ENCODE data around the gene NTNG1. TPM values are rescaled to one million over a fixed set of nuclear protein-coding genes. Genes with fewer than 3 reads are reported as not detected.

Gene NTNG1
- total and polyA plus RNA-seq, 9 donors, result 0.28 to 9.1 (median 0.97) TPM

DNA sequence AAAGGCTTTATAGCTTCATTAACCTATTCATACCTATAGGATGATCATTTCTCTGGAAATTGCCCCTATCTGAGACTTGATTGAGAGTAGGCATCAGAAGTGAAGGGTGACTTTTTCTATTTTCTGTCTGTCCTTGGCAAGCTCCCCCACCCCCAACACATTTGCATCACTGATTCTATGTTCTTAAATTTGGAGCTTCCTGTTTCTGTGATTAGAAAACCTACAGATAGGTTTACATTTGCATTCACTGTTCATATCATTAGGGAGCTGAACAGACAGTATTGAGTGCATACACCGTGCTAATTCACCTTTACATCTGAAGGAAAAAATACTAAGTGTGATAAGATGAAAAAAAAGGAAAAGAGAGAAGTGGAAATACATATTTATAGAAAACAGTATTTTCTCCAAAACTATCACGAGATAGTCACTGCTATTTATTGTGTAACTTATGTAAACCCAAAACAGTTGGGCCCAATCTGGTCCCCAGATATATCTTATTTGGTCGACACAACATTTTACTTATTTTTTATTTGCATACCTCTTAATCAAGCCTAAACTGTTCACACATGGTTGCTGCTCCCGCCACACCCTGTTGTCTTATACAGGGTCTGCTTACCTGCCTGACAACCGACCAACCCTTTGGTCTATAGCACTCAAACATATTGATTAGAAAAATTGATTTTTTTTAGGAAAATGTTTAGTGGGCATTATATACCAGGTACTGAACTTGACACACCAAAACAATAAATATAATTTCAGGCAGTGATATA, 218.8 kb downstream of the NTNG1 start:
- no peak overlapping the region for H3K4me3 ChIP-seq
- DNase-seq, result no peak
- no peak overlapping the region for H3K27ac ChIP-seq
- no peaks in the 10 kb centered on the region for H3K36me3 ChIP-seq
- no peaks in the 10 kb centered on the region for H3K9me3 ChIP-seq
- 42 to 69% (median 56%) methylated on average over 5 of the region's 5 CpGs for WGBS, 3 donors
- intact Hi-C loops (cut with DNase I), result loop anchor here in 1 of 4 donors (5.0 kb wide), 1 partner anchor 473 kb away; no protein-coding TSS in a partner anchor
- H3K27me3 ChIP-seq, result no peaks in the 10 kb centered on the region
- TF ChIP-seq EP300 (IDR thresholded peaks at IDR 0.05) (no peak), POLR2A (IDR thresholded peaks at IDR 0.05) (no peak), CTCF (IDR thresholded peaks at IDR 0.05) (no peak)
- H3K4me1 ChIP-seq (ENCODE audit: insufficient read depth), result no peaks in the 10 kb centered on the region

- Histone ChIP-seq H3K9me3 (no peaks in the 10 kb centered on the region), H3K27ac (no peak overlapping the region), H3K4me3 (no peak overlapping the region), H3K27me3 (no peaks in the 10 kb centered on the region), H3K36me3 (no peaks in the 10 kb centered on the region), H3K4me1 (ENCODE audit: insufficient read depth) (no peaks in the 10 kb centered on the region)
- no peak for DNase-seq
- no peak for TF ChIP-seq CTCF (IDR thresholded peaks at IDR 0.05)
- TF ChIP-seq POLR2A (IDR thresholded peaks at IDR 0.05), result no peak
- no peak for TF ChIP-seq EP300 (IDR thresholded peaks at IDR 0.05)
- 62 to 74% (median 65%) methylated on average over 3 of the region's 3 CpGs for WGBS, 3 donors
- intact Hi-C loops (cut with DNase I), result no loop called here
Measured at GRCh38 chr1:107362468-107363140, 221.8 kb downstream of the NTNG1 start.

- no peak for TF ChIP-seq POLR2A (IDR thresholded peaks at IDR 0.05)
- no peak for TF ChIP-seq CTCF (IDR thresholded peaks at IDR 0.05)
- no peak for TF ChIP-seq EP300 (IDR thresholded peaks at IDR 0.05)
- no peak for DNase-seq
- whole genome bisulfite sequencing, 3 donors, result 27 to 35% (median 27%) methylated on average over 1 of the region's 1 CpG
- Histone ChIP-seq H3K4me1 (ENCODE audit: insufficient read depth) (no peaks in the 10 kb centered on the region), H3K27ac (no peak overlapping the region), H3K4me3 (no peak overlapping the region), H3K36me3 (no peaks in the 10 kb centered on the region), H3K27me3 (no peaks in the 10 kb centered on the region), H3K9me3 (no peaks in the 10 kb centered on the region)
- intact Hi-C loops (cut with DNase I), result no loop called here
Measured at GRCh38 chr1:107363154-107363553, 222.3 kb downstream of the NTNG1 start.

DNA sequence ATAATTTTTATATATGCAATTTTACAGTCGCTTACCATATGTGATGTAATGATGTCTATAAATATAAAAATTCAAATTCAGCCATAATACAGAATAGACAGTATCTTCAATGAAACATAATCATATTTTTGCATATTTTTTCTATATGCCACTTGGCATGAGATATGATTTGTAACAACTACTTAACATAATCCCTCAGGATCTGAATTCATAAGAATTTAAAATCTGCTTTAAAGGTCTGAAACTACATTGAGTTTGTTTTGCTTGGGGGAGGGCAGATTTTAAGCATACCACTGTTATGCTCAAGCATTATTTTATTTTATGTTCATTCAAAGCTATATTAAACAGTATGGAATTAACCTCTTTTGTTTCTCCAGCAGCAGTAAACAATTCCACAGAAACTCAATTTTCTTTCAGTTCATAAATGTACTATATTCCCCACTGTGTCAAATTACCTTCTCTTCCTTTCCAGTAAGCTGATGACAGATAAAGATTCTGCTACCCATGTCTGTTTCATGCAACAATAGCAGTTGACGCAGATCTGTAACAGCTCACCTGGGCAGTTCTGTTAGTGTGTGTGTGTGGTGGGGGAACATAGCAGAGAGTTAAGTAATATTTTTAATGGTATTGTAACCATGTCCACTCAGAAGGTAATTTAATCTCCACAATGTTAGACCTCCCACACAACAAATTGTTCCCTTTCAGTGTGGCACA, 224.8 kb downstream of the NTNG1 start:
- no peak for TF ChIP-seq CTCF (IDR thresholded peaks at IDR 0.05)
- no peak for TF ChIP-seq POLR2A (IDR thresholded peaks at IDR 0.05)
- no peak for TF ChIP-seq EP300 (IDR thresholded peaks at IDR 0.05)
- no peak overlapping the region for H3K4me3 ChIP-seq
- no peaks in the 10 kb centered on the region for H3K36me3 ChIP-seq
- 94 to 96% (median 94%) methylated on average over 2 of the region's 2 CpGs for WGBS, 3 donors
- intact Hi-C loops (cut with DNase I), result no loop called here
- H3K27ac ChIP-seq, result no peak overlapping the region
- H3K27me3 ChIP-seq, result no peaks in the 10 kb centered on the region
- H3K9me3 ChIP-seq, result no peaks in the 10 kb centered on the region
- no peaks in the 10 kb centered on the region for H3K4me1 ChIP-seq (ENCODE audit: insufficient read depth)
- no peak for DNase-seq

Measured in ovary (tissue), 9 donors.